Activated CD4-positive, CD25-positive, alpha-beta regulatory T cell treated with anti-CD3 and anti-CD28 coated beads, Interleukin-2, amount 50 U/mL, for 24 hours (primary cell): Measurements from ENCODE around the gene SFI1.
A peak's percentile ranks its signal among the peaks of the same experiment; 100 is the strongest.
"Not testable (repeated sequence)": the region's sequence is repeated elsewhere in the genome, so short reads cannot be mapped to it uniquely, and the experiment has no call there.

Experiments
- ATAC-seq, 2 donors: fragments of 150-1000 bp; cut with Tn5 transposase; one replicate each; pipeline ENCODE4 v1.10.0; 2021; ENCODE audit warnings: mild to moderate bottlenecking in 1 of 2, moderate library complexity in 1 of 2

SFI1 gene

GRCh38 chr22:31496007-31496734, at the start of gene SFI1:
Gene SFI1 (plus strand): TSS chr22:31496536. CDS start chr22:31508285, 11,749 bp downstream.
- peak; percentile 85 to 86 for ATAC-seq

GRCh38 chr22:31446767-31447166, 49.6 kb upstream of the SFI1 start:
- no peak for ATAC-seq

- ATAC-seq = no peak
Observed at GRCh38 chr22:31447337-31447736, 49.0 kb upstream of the SFI1 start.

GRCh38 chr22:31448382-31448781, 48.0 kb upstream of the SFI1 start:
- ATAC-seq = no peak

- no peak for ATAC-seq
Observed at GRCh38 chr22:31449506-31449905, 46.8 kb upstream of the SFI1 start.

GRCh38 chr22:31451709-31452571, 44.4 kb upstream of the SFI1 start:
- ATAC-seq = peak; percentile 48 to 67

- no peak for ATAC-seq
Observed at GRCh38 chr22:31461699-31462098, 34.6 kb upstream of the SFI1 start.

- ATAC-seq = no peak
Observed at GRCh38 chr22:31465307-31465706, 31.0 kb upstream of the SFI1 start.

GRCh38 chr22:31474743-31475142, 21.6 kb upstream of the SFI1 start:
- ATAC-seq = no peak

GRCh38 chr22:31475800-31476199, 20.5 kb upstream of the SFI1 start:
- ATAC-seq = no peak

- ATAC-seq = no peak
Observed at GRCh38 chr22:31477329-31477728, 19.0 kb upstream of the SFI1 start.

GRCh38 chr22:31481129-31481528, 15.2 kb upstream of the SFI1 start:
- ATAC-seq = no peak

GRCh38 chr22:31482470-31482869, 13.9 kb upstream of the SFI1 start:
- ATAC-seq = not testable (repeated sequence)

- ATAC-seq = not testable (repeated sequence)
Observed at GRCh38 chr22:31486369-31486768, 10.0 kb upstream of the SFI1 start.

GRCh38 chr22:31486951-31487350, 9.4 kb upstream of the SFI1 start:
- ATAC-seq = no peak

- no peak for ATAC-seq
Observed at GRCh38 chr22:31488346-31488883, 7.9 kb upstream of the SFI1 start.

- peak; percentile 7 to 11 for ATAC-seq
Observed at GRCh38 chr22:31488988-31489617, 7.2 kb upstream of the SFI1 start.

GRCh38 chr22:31489632-31490495, 6.5 kb upstream of the SFI1 start, which contains the start of gene EIF4ENIF1:
Gene EIF4ENIF1 (minus strand): TSS chr22:31489842. CDS start chr22:31488718, 1,124 bp downstream.
- peak; percentile 77 to 78 for ATAC-seq

GRCh38 chr22:31490496-31490925, 5.8 kb upstream of the SFI1 start:
- peak; percentile 51 to 57 for ATAC-seq

- ATAC-seq = no peak
Observed at GRCh38 chr22:31491218-31491962, 4.9 kb upstream of the SFI1 start.

GRCh38 chr22:31492151-31492550, 4.2 kb upstream of the SFI1 start:
- ATAC-seq = no peak
